ENCODE measurements around the gene ZNRF3.

Gene ZNRF3

DNA sequence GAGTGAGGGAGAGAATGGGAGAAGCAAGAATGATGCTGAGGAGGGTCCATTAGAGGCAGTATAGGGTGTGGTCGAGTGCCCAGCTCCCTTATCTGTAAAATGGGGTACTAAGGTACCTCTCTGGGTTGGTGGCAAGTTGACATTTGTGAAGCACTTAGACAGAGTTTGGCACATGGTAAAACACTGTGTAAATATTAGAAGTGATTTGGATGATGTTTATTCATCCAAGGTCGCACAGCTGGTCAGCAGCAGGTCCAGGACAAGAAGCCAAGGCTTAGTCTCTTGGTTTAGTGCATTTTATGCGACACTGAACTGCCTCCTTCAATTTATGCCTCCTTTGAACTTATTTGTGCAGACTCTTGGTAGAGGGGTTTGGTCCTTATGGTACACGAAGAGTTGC, 208.9 kb downstream of the ZNRF3 start:
- Histone ChIP-seq H3K27ac (peak overlapping the region in 16 of 21 experiments; percentile 5 to 72 (median 56)), H3K4me3 (no peak overlapping the region)

DNA sequence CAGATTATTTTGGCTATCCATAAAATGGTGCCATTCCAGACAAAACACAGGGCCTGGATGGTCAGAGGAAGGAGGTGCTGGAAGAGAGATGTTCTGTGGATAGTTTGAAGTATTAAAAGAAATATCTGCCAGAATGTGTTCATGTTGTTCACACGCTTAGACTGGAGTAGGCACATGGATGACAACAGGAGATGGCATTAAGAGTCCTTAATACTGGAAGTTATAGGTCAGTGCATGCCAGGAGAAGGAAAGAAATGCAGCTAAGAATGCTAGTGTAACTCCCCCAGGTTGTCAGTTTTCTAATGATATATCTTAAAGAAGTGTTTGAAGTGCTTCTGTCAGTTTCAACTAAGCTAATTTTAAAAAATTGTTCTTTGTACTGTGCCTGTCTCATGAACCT, 209.7 kb downstream of the ZNRF3 start:
- H3K4me3 ChIP-seq = no peak overlapping the region
- peak overlapping the region in 14 of 21 experiments; percentile 4 to 72 (median 56) for H3K27ac ChIP-seq

DNA sequence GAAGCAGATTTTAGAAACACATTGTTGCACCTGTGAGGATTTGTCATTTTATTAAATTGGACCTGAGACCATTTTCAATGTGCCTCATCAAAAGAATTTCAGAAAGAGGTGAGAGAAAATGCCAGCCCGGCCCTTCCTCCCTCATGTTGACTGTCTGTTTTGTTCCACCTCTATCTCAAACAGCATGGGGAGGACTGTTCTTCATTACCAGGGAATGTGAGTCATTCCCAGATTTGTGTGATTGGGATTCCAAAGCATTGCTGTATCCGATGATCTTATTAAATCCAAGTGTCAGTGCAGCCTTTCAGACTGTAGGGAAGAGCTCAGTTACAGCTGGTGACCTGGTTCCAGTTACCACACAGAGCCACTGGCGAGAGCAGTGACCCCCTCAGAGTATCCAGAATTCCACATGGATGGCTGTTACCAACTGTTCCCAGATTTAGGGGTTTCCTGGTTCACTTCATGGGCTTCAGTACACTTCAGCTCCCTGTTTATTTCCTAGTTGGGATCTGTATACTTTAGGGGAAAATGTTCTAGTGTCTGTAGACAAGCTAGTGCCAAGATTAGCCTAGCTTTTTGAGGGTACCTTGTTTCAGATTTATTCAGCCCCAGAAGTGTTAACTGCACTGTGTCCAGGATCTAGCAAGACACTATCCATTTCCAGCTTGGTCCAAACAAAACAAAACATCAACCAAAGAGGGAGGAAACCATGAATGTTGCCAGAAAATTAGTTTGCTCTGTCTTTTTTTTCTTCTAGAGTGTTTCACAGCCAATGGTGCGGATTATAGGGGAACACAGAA, 210.3 kb downstream of the ZNRF3 start:
- peak overlapping the region in 17 of 21 experiments; percentile 4 to 77 (median 47) for H3K27ac ChIP-seq

DNA sequence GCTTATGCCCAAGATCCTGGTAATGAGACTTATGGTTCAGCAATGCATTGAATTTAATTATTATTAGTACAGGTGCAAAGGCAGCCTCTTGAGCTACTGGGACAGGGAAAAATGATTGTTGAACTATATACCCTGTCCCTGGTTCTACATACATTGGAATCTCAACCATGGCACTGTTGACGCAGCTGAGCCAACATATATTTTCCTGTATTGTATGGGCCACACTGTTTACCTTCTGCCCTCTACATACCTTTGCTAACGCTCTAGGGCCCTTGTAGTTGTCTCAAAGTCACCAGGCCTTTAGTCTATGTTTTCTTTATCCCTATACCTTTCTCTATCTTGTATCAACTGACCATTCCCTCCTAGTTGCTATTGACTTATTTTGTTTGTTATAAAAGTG, 212.1 kb downstream of the ZNRF3 start:
- Histone ChIP-seq H3K27ac (peak overlapping the region in 2 of 21 experiments; percentile 35 to 77), H3K4me3 (no peak overlapping the region)

More for the DNA sequence above, 210.3 kb downstream of the ZNRF3 start:
- no peak overlapping the region for H3K4me3 ChIP-seq

DNA sequence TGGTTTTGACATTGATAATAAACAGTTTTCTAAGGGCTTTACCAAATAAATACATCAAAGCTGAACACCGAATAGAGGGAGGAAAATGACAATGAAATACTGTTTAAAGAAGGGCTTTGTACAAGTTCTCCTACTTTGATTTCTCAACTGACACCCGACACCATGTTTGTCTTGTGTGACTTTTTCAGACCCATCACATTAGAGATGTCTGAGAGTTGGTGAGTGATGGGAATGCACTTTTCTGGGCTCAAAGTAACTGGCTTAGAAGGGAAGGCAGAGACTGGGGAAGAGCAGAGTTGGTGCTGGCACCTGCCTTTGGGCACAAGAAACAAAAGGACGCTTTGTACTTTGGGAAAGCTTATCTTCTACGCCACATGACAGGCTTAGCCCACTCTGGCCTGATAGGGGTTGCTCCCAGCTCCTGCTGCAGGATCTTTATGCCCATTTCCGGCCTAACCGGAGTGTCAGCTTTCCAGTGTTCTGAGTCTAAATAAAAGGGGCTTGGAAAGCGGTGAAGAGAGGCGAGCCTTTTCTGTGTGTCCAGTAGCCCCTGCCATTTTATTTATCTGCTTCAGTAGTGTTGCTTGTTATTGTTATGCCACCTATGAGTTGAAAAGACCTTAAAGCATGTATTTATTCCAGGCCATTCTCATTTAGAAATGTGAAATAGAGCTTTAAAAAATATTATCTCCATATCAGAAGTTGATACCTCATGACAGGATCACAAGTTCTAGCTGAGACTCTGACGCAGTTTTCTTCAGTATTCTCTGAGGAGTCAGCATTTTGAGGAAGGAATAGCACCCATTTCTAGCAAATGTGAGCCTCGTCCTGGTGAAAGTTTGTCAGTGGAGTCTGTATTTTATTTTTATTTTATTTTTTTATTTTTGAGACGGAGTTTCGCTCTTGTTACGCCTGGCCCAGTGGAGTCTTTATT, 213.6 kb downstream of the ZNRF3 start:
- Histone ChIP-seq H3K4me3 (no peak overlapping the region), H3K27ac (peak overlapping the region in 4 of 21 experiments; percentile 5 to 40 (median 24))

DNA sequence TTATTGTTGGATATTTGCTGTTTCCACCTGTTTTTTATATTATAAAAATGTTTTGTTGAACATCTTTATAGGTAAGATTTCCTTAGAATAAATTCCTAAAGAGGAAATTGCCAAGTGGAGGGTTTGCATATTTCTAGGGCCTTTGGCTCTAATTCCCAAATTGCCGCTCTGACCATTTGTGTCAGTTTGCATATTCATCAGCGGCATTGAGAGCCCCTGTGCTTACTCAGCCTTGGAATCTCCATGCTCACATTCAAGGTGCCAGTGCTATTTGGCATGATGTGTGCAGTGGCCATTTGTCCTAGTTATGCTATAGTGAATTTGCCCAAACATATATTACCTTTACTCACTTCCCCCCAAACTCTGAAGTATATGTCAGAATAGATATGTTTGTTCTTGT, 214.9 kb downstream of the ZNRF3 start:
- Histone ChIP-seq H3K4me3 (no peak overlapping the region), H3K27ac (no peak overlapping the region)

DNA sequence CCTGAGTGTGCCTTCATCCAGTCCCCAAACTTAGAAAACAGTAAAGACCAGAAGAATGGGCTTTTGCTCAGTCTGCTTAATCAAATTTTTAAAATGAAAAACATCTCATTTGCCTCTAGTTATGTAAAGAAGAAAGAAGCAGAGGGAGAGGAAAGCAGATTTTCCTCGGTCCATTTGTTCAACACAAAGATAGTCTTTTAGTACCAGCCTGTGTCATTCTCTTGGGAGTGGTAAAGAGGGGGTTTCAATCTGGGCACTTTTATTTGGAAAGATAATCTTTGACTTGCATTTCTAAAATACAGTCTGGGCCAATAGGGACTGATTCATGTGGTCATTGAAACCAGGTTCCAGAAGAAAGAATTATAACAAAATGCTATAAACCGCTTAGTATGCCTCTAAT, 218.9 kb downstream of the ZNRF3 start:
- no peak overlapping the region for H3K27ac ChIP-seq
- H3K4me3 ChIP-seq = no peak overlapping the region

DNA sequence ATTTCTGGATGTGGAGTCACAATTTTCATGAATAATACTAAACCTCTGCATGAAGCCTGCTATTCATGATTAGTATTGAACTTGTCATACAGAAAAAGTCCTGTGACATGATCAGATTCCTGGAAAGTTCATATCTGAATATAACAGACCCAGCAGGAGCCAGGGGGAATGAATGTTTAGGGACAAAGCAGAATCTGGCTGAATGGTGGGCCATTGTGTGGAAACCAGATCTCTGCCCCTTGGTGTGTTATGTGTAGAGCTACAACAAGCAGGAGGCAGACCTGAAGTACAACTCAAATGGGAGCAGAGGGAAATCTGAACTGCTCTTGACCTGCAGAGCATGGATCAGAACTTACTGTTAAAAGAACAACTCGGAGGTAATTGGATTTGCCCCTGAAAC, 219.7 kb downstream of the ZNRF3 start:
- no peak overlapping the region for H3K4me3 ChIP-seq
- no peak overlapping the region for H3K27ac ChIP-seq

DNA sequence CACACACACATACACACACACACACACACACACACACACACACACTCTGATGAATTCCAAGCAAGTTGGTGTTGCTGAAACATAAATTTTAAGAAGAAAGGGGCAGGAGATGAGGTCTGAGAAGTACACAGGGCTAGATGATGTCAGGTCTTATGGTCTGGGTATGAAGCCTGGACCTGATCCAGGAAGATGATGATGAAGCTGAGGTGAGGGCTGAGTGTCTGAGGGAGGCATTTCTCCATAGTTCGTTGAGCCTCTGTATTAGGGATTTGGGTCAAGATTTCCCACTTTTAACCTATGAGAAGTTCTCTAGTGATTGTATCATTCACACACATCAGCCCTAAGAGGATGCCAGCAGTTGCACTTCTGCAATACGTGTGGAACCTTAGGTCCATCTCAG, 222.1 kb downstream of the ZNRF3 start:
- Histone ChIP-seq H3K27ac (no peak overlapping the region), H3K4me3 (no peak overlapping the region)

DNA sequence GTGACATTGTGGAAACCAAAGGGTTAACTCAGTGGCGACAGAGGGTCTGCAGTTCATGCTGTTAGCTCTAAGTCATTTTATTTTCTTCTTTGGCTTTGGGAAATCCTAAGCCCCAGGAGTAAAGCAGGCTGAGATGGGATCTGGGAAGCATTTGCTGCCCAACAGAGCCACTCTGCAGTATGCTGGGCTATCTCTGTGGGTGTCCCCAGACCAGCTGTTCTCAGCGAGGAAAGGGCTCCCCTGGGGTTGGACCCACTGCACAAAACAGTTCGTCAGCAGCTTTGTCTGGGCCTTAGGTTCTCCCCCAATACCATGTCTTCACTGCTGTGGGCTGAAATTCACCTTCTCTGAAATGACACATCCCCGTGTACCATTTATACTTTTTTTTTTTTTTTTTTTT, 223.5 kb downstream of the ZNRF3 start:
- no peak overlapping the region for H3K4me3 ChIP-seq
- H3K27ac ChIP-seq = peak overlapping the region in 1 of 21 experiments; percentile 26
